H1 (cell line): ENCODE measurements around the gene CELF2. TPM values are rescaled to one million over a fixed set of nuclear protein-coding genes. Genes with fewer than 3 reads are reported as not detected.

ENCODE experiments used
- CREB1 ChIP-seq: IDR thresholded peaks from 2 replicates; pipeline ENCODE4 v1.6.1; 2012; ENCODE audit warnings: inconsistent platforms
- EP300 ChIP-seq, 2 experiments: IDR thresholded peaks; 1 replicate in 1 of 2; 2 replicates in 1 of 2; pipeline ENCODE4 v1.6.1; 2011 to 2012; ENCODE audit warnings: low read depth in 2 of 2, low read length in 2 of 2, mild to moderate bottlenecking in 2 of 2, borderline replicate concordance in 1 of 2, inconsistent platforms in 1 of 2, moderate library complexity in 1 of 2
- HDAC2 ChIP-seq, 2 experiments: fragments of 300-600 bp in 1 of 2; sonication (generic) in 1 of 2; IDR thresholded peaks; 2 replicates each; pipeline ENCODE4 v1.6.1; 2011 to 2012; ENCODE audit warnings: low read depth in 2 of 2, low read length in 2 of 2, mild to moderate bottlenecking in 2 of 2, moderate library complexity in 2 of 2, borderline replicate concordance in 1 of 2, inconsistent platforms in 1 of 2
- RAD21 ChIP-seq, 2 experiments: IDR thresholded peaks in 1 of 2; conservative IDR thresholded peaks in 1 of 2; 2 replicates each; pipeline ENCODE4 v1.6.1; 2011; ENCODE audit warnings: low read depth in 2 of 2, low read length in 2 of 2, improper control_type of control experiment in 1 of 2, inconsistent platforms in 1 of 2, mild to moderate bottlenecking in 1 of 2, moderate library complexity in 1 of 2
- RNF2 ChIP-seq: fragments of 200-900, 300-1000 bp; sonication (generic); IDR thresholded peaks from 2 replicates; pipeline ENCODE4 v1.7.1; 2016; ENCODE audit warnings: borderline replicate concordance, low read depth, mild to moderate bottlenecking, antibody characterized with exemption, low read length; ENCODE audit not compliant: poor library complexity, severe bottlenecking; ENCODE audit errors: missing control alignments
- polyA plus RNA-seq, 7 experiments: library from polyadenylated mRNA; depleted of rRNA in 3 of 7; stranded (reverse) in 5 of 7; unstranded in 2 of 7; fragments of >200 nt in 5 of 7; fragments of 200-250 nt in 2 of 7; gene quantifications; 1 replicate in 5 of 7; 2 replicates in 1 of 7; 4 replicates in 1 of 7; pipeline versions ENCODE4 v1.2.1 to v1.2.3, GENCODE V29; 2011 to 2013; ENCODE audit warnings: missing spikeins in 2 of 7, mixed read lengths in 2 of 7
- total RNA-seq: library from RNA; stranded (reverse); fragmentation: NEBNext Ultra II Directional; extraction: Animal tissue kit (Norgen Biotek cat#: 25700); gene quantifications from 2 replicates; pipeline ENCODE4 v1.2.1, GENCODE V29; 2021
- TF ChIP-seq, protein P1 (sequence below): fragments of 300-600 bp; sonication (generic); IDR thresholded peaks from 2 replicates; pipeline ENCODE4 v1.7.1; 2012; ENCODE audit warnings: low read length, moderate library complexity, mild to moderate bottlenecking, inconsistent platforms; ENCODE audit not compliant: insufficient replicate concordance
- TF ChIP-seq, protein P2 (sequence below): IDR thresholded peaks from 2 replicates; pipeline ENCODE4 v1.6.1; 2012; ENCODE audit warnings: low read length, inconsistent platforms

Gene CELF2
- total and polyA plus RNA-seq, 2 of the 8 experiments (the other 6 are each of a cell fraction or from before 2014, with no cell fraction given): 18.3 to 22.7 TPM

DNA sequence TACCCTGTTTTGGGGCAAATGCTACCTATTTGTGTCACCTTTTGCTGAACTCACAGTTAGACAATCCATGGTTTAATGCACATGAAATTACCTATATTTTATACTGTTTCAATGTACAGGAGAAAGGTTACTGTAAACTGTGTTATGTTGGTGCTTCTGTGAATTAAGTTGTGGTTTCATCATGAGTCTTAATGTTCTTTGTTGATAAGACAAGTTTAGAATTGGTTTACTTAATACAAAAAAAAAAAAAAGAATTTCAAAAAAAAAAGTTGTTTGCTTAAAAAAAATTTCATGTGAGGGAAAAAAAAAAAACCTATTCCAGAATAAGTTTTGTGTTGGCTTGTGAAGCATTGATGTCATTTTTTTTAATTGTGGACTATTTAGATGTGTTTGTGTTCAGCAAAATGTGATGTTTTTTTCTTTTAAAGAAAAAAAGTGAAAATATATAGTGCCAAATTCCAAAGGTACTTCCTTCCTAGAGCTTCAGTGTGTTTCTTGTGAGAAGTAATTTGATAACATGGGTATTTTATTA, 313.4 kb downstream of the CELF2 start (continued):
- TF ChIP-seq, protein P1, sequence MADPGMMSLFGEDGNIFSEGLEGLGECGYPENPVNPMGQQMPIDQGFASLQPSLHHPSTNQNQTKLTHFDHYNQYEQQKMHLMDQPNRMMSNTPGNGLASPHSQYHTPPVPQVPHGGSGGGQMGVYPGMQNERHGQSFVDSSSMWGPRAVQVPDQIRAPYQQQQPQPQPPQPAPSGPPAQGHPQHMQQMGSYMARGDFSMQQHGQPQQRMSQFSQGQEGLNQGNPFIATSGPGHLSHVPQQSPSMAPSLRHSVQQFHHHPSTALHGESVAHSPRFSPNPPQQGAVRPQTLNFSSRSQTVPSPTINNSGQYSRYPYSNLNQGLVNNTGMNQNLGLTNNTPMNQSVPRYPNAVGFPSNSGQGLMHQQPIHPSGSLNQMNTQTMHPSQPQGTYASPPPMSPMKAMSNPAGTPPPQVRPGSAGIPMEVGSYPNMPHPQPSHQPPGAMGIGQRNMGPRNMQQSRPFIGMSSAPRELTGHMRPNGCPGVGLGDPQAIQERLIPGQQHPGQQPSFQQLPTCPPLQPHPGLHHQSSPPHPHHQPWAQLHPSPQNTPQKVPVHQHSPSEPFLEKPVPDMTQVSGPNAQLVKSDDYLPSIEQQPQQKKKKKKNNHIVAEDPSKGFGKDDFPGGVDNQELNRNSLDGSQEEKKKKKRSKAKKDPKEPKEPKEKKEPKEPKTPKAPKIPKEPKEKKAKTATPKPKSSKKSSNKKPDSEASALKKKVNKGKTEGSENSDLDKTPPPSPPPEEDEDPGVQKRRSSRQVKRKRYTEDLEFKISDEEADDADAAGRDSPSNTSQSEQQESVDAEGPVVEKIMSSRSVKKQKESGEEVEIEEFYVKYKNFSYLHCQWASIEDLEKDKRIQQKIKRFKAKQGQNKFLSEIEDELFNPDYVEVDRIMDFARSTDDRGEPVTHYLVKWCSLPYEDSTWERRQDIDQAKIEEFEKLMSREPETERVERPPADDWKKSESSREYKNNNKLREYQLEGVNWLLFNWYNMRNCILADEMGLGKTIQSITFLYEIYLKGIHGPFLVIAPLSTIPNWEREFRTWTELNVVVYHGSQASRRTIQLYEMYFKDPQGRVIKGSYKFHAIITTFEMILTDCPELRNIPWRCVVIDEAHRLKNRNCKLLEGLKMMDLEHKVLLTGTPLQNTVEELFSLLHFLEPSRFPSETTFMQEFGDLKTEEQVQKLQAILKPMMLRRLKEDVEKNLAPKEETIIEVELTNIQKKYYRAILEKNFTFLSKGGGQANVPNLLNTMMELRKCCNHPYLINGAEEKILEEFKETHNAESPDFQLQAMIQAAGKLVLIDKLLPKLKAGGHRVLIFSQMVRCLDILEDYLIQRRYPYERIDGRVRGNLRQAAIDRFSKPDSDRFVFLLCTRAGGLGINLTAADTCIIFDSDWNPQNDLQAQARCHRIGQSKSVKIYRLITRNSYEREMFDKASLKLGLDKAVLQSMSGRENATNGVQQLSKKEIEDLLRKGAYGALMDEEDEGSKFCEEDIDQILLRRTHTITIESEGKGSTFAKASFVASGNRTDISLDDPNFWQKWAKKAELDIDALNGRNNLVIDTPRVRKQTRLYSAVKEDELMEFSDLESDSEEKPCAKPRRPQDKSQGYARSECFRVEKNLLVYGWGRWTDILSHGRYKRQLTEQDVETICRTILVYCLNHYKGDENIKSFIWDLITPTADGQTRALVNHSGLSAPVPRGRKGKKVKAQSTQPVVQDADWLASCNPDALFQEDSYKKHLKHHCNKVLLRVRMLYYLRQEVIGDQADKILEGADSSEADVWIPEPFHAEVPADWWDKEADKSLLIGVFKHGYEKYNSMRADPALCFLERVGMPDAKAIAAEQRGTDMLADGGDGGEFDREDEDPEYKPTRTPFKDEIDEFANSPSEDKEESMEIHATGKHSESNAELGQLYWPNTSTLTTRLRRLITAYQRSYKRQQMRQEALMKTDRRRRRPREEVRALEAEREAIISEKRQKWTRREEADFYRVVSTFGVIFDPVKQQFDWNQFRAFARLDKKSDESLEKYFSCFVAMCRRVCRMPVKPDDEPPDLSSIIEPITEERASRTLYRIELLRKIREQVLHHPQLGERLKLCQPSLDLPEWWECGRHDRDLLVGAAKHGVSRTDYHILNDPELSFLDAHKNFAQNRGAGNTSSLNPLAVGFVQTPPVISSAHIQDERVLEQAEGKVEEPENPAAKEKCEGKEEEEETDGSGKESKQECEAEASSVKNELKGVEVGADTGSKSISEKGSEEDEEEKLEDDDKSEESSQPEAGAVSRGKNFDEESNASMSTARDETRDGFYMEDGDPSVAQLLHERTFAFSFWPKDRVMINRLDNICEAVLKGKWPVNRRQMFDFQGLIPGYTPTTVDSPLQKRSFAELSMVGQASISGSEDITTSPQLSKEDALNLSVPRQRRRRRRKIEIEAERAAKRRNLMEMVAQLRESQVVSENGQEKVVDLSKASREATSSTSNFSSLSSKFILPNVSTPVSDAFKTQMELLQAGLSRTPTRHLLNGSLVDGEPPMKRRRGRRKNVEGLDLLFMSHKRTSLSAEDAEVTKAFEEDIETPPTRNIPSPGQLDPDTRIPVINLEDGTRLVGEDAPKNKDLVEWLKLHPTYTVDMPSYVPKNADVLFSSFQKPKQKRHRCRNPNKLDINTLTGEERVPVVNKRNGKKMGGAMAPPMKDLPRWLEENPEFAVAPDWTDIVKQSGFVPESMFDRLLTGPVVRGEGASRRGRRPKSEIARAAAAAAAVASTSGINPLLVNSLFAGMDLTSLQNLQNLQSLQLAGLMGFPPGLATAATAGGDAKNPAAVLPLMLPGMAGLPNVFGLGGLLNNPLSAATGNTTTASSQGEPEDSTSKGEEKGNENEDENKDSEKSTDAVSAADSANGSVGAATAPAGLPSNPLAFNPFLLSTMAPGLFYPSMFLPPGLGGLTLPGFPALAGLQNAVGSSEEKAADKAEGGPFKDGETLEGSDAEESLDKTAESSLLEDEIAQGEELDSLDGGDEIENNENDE: no peak
- no peak for TF ChIP-seq CREB1
- no peak for TF ChIP-seq HDAC2 (IDR thresholded peaks at IDR 0.05; ENCODE audit: borderline replicate concordance in 1 of 2, low read depth in 2 of 2, low read length in 2 of 2)
- no peak for TF ChIP-seq RNF2
- no peak for TF ChIP-seq RAD21 (IDR thresholded peaks at IDR 0.05 in 1 of 2, conservative IDR thresholded peaks at IDR 0.05 in 1 of 2; ENCODE audit: low read depth in 2 of 2, low read length in 2 of 2)
- no peak for TF ChIP-seq EP300 (IDR thresholded peaks at IDR 0.05; ENCODE audit: borderline replicate concordance in 1 of 2, low read depth in 2 of 2, low read length in 2 of 2)
- TF ChIP-seq, protein P2, sequence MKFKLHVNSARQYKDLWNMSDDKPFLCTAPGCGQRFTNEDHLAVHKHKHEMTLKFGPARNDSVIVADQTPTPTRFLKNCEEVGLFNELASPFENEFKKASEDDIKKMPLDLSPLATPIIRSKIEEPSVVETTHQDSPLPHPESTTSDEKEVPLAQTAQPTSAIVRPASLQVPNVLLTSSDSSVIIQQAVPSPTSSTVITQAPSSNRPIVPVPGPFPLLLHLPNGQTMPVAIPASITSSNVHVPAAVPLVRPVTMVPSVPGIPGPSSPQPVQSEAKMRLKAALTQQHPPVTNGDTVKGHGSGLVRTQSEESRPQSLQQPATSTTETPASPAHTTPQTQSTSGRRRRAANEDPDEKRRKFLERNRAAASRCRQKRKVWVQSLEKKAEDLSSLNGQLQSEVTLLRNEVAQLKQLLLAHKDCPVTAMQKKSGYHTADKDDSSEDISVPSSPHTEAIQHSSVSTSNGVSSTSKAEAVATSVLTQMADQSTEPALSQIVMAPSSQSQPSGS: no peak
